Astrocyte of the cerebellum (primary cell): ENCODE data around the gene DOK7.
A peak's percentile ranks its signal among the peaks of the same experiment; 100 is the strongest.

ENCODE experiments used
- DNase-seq: peaks from one replicate; pipeline ENCODE4 v3.0.0-alpha.2; 2011; ENCODE audit warnings: low read depth
- H3K4me3 ChIP-seq: 2 replicates; pipeline ENCODE4 v1.5.1; 2011; ENCODE audit warnings: mild to moderate bottlenecking, low read depth, low read length, moderate library complexity
- in situ Hi-C: cut with HindIII; loops from 2 replicates; pipeline ENCODE4 v1.10.0; 2017; ENCODE audit warnings: low sequenced_read_pairs
- TF ChIP-seq, protein P1 (sequence below): IDR thresholded peaks from 2 replicates; pipeline ENCODE4 v1.5.1; 2012; ENCODE audit warnings: low read length, low read depth, moderate library complexity, mild to moderate bottlenecking; ENCODE audit errors: missing control alignments

Gene DOK7

DNA sequence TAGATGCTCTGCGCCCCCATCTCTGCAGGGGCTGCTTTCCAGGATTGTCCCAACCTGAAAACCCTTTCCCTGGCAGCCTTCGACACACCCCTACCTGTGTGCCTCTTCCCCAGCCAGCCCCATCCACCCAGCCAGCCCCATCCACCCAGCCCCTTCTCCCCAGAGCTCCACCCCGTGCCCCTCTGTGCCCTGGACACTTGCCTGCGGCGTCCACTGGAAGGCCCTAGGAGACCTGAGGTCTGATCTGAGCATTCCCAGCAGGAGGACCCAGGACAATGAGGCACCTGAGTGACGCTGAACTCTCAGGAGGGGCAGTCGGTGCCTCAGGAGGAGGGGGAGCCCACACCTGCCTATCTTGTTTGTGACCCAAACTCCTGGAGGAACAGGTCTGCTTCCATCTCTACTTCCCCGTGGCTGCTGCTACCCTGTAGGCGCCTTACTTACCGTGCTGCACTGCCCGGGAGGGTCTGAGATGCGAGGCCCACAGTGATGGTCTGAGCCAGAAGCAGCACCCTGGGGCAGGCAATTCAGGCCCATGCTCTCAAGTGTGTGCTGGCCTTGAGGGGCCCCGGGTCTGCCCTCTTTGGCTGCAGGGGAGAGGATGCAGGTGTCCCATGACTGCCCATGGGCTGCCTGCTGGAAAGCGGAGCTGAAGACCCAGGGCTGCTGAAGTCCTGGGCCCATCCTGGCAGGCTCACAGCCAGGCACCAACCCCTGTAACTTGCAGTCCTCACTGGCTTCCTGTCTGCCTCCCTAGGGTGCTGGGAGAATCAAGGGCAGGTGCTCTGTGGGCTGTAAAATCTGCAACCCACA, 64.2 kb downstream of the DOK7 start:
- no peak for DNase-seq
- TF ChIP-seq, protein P1, sequence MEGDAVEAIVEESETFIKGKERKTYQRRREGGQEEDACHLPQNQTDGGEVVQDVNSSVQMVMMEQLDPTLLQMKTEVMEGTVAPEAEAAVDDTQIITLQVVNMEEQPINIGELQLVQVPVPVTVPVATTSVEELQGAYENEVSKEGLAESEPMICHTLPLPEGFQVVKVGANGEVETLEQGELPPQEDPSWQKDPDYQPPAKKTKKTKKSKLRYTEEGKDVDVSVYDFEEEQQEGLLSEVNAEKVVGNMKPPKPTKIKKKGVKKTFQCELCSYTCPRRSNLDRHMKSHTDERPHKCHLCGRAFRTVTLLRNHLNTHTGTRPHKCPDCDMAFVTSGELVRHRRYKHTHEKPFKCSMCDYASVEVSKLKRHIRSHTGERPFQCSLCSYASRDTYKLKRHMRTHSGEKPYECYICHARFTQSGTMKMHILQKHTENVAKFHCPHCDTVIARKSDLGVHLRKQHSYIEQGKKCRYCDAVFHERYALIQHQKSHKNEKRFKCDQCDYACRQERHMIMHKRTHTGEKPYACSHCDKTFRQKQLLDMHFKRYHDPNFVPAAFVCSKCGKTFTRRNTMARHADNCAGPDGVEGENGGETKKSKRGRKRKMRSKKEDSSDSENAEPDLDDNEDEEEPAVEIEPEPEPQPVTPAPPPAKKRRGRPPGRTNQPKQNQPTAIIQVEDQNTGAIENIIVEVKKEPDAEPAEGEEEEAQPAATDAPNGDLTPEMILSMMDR: no peak
- in situ Hi-C loops: no loop called here
- H3K4me3 ChIP-seq: no peak overlapping the region

DNA sequence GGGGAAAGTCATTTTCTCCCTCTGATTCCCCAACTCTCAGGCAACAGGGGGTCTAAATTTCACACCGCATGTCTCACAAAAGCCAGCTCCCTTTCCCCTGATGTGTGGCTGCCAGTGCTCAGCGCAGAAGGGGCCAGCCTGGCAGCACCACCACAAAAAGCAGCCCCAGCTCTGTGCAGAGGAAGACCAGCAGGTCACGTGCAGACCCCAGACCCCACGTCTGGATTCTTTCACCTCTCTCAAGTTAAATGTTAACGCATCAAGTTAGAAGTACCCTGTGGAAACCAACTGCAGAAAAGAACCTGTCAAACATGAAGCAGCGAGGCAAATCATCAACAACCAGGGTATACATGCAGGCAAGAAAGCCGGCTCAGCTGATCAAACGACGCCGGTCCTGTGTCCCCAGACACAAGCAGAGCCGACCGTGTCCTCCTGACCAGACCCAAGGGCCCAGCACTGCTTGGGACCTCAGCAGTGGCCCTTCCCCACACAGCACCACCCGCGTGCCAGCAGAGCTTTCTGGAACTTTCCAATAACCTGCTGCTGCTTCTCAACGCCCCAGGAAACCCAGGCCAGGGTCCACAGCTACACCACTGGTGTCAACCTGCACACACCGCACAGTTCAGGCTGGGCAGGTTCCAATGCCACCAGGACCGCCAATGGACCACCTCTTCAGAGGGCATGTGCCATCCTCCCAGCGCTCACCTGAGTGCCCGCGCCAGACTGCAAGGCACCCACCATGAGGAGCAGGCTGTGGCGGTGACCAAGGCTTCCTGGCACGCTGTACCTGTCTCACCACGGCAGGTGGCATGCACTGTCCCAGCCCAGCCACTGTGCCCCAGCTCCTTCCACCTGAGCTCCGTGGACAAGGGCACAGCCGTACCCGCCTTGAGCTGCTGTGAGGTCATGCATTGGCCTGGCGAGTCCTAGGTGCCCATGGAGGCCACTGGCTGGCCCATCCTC, 65.1 kb downstream of the DOK7 start:
- in situ Hi-C loops: no loop called here
- TF ChIP-seq, protein P1: no peak
- no peak for DNase-seq
- H3K4me3 ChIP-seq: no peak overlapping the region

DNA sequence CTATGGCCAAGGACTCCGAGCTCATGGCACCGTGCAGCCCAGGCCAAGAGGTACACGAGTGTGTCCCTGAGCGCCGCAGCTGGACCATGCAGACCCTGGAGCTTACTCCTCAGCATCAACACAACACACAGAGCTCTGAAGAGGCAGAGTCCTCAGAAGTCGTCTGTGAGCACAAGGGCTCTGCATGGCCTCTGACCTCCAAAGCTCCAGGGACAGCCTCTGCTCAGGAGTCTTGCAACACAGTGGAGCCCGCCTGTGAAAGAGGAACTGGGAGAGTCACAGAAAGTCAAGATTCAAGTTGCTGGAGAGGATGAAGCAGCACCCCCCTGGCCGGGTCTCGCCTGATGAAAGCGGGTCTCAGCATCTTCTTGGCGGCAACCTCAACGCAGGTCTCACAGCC, 66.3 kb downstream of the DOK7 start:
- TF ChIP-seq, protein P1: no peak
- in situ Hi-C loops: no loop called here
- H3K4me3 ChIP-seq: no peak overlapping the region
- no peak for DNase-seq

DNA sequence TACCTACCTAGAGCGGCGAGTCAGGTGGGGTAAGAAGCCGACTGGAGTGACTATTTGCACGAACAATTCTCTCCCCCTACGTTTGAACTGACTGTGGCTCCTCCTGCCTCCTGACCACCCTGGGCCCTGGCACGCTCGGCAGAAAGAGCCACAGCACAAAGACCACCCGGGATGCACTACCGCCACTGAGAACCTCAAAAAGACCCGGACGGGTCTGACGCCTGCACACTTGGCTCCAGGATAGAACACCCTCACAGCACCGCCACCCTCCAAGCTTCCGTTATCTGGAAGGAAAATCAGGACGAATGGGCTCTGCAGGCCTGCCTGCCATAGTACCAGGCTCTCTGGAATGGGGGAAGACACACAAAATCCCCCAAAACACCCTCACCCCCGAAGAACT, 66.9 kb downstream of the DOK7 start:
- no peak for DNase-seq
- TF ChIP-seq, protein P1: no peak
- no peak overlapping the region for H3K4me3 ChIP-seq
- in situ Hi-C loops: no loop called here

DNA sequence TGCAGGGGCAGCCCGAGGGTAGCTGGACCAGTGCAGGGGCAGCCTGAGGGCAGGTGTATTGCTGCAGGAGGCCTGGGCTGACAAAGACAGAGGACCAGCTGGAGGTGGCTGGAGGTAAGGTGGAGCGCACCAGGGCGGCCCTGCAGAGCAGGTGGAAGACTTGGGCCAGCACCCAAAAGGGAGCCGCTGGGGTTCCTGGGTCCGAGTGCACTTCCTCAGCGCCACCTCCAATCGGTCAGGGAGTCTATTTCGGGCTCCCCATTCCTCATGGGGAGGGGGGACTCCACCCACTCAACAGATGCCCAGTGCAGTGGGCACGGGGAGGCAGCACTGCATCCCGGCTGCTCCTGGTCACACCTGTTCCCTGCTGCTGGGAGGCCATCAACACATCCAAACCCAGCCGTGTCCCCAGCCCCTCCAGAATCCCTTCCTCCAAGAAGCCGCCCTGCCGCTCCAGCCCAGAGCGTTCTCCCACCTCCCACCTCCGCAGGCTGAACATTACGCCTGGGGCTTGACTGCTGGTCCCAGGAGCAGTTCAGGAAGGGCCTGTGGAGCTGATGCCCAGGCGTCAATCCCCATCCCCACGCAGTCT, 67.7 kb downstream of the DOK7 start:
- DNase-seq: no peak
- TF ChIP-seq, protein P1: no peak
- H3K4me3 ChIP-seq: peak overlapping the region; percentile 84
- in situ Hi-C loops: no loop called here

DNA sequence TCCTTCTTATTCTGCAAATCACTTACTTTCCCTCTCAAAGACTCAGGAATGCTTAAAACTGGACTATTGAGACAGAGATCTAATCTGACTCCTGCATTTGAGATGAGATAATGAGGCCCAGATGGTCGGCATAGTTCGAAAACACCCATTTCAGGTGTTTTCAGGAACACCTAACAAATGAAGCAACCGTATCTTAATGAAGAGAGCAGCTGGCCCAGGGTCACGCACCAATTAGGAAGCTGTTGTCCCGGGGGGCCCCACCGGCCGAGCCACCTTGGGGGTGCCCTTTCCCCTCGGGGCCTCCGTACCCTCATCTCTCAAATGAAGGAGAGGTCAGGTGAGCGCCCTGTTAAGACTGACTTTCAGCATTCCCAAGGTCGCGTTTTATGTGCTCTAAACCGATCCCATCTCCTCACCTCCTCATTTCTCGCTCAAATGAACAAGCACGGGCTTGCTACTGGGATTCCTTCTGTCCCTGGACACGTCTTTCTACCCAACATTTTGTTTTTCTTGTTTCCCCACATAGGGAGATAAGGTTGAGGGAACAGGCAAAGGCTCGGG, 68.3 kb downstream of the DOK7 start:
- TF ChIP-seq, protein P1: no peak
- H3K4me3 ChIP-seq: peak overlapping the region; percentile 84
- in situ Hi-C loops: no loop called here
- DNase-seq: no peak
